ENCODE measurements around the gene PSMB3. TPM values are rescaled to one million over a fixed set of nuclear protein-coding genes. Genes with fewer than 3 reads are reported as not detected.

Gene PSMB3
- total and polyA plus RNA-seq, 9 of the 15 experiments (the other 6 are each of a cell fraction or from before 2014, with no cell fraction given), result 460 to 2,775 (median 574) TPM

GRCh38 chr17:38752308-38753070, at the start of gene PSMB3 (continued):
- TF ChIP-seq, protein P1, sequence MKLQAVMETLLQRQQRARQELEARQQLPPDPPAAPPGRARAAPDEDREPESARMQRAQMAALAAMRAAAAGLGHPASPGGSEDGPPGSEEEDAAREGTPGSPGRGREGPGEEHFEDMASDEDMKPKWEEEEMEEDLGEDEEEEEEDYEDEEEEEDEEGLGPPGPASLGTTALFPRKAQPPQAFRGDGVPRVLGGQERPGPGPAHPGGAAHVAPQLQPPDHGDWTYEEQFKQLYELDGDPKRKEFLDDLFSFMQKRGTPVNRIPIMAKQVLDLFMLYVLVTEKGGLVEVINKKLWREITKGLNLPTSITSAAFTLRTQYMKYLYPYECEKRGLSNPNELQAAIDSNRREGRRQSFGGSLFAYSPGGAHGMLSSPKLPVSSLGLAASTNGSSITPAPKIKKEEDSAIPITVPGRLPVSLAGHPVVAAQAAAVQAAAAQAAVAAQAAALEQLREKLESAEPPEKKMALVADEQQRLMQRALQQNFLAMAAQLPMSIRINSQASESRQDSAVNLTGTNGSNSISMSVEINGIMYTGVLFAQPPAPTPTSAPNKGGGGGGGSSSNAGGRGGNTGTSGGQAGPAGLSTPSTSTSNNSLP (IDR thresholded peaks at IDR 0.05; ENCODE audit: borderline replicate concordance, low read depth, low read length), result no peak
- TF ChIP-seq JUND (IDR thresholded peaks at IDR 0.05; ENCODE audit: borderline replicate concordance, low read depth, low read length), result peak; percentile 72
- no peak; the same call in 2 of the 3 replicates for TF ChIP-seq JUND (tag; IDR thresholded peaks at IDR 0.05; ENCODE audit: borderline replicate concordance, low read depth, low read length)
- TF ChIP-seq, protein P2, sequence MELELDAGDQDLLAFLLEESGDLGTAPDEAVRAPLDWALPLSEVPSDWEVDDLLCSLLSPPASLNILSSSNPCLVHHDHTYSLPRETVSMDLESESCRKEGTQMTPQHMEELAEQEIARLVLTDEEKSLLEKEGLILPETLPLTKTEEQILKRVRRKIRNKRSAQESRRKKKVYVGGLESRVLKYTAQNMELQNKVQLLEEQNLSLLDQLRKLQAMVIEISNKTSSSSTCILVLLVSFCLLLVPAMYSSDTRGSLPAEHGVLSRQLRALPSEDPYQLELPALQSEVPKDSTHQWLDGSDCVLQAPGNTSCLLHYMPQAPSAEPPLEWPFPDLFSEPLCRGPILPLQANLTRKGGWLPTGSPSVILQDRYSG (tag; conservative IDR thresholded peaks at IDR 0.05; ENCODE audit: low read depth), result no peak
- peak; percentile 63; the same call in 1 of the 2 replicates for TF ChIP-seq DIDO1 (tag; IDR thresholded peaks at IDR 0.05; ENCODE audit: low read depth)
- TF ChIP-seq RBM15 (IDR thresholded peaks at IDR 0.05; ENCODE audit: insufficient read depth, low read length), result no peak
- TF ChIP-seq EGR1 (conservative IDR thresholded peaks at IDR 0.05), result peak; percentile 88
- no peak for TF ChIP-seq E2F5 (CRISPR knock-in tag; IDR thresholded peaks at IDR 0.05)
- TF ChIP-seq DACH1 (IDR thresholded peaks at IDR 0.05; ENCODE audit: partially characterized antibody), result peak; percentile 57
- TF ChIP-seq TCF7L2 (IDR thresholded peaks at IDR 0.05; ENCODE audit: low read depth, low read length), result no peak
- no peak for TF ChIP-seq ESRRB (CRISPR knock-in tag; IDR thresholded peaks at IDR 0.05; ENCODE audit: borderline replicate concordance)
- TF ChIP-seq KDM2B (CRISPR knock-in tag; IDR thresholded peaks at IDR 0.05), result no peak
- TF ChIP-seq HNRNPUL1 (IDR thresholded peaks at IDR 0.05; ENCODE audit: low read length), result no peak
- peak in 1 of 2 experiments; percentile 91; a peak in 1 of 4 replicates for TF ChIP-seq KDM4B (IDR thresholded peaks at IDR 0.05; ENCODE audit: borderline replicate concordance in 2 of 2, low read depth in 1 of 2)
- no peak for TF ChIP-seq GTF2F1 (IDR thresholded peaks at IDR 0.05; ENCODE audit: low read depth, low read length)
- no peak for TF ChIP-seq ZNF431 (CRISPR knock-in tag; IDR thresholded peaks at IDR 0.05)
- TF ChIP-seq HMG20A (CRISPR knock-in tag; conservative IDR thresholded peaks at IDR 0.05), result no peak

Data from K562 (cell line).